Measurements from ENCODE around the gene RAD51.

Gene RAD51

GRCh38 chr15:40773496-40773895 lies 78.5 kb downstream of the RAD51 start:
- Histone ChIP-seq H2AFZ (ENCODE audit: low read depth, low read length) (no peak overlapping the region), H3K4me2 (ENCODE audit: insufficient read depth, low read length) (no peak overlapping the region), H3K27ac (ENCODE audit: low read length) (no peak overlapping the region), H3K79me2 (ENCODE audit: insufficient read depth, low read length) (no peaks in the 10 kb centered on the region), H3K36me3 (ENCODE audit: insufficient read depth, low read length) (peaks cover 58% of the 10 kb centered on the region), H3K4me3 (ENCODE audit: low read depth in 1 of 2, low read length in 2 of 2) (no peak overlapping the region), H3K27me3 (ENCODE audit: insufficient read depth, low read length, poor library complexity) (no peaks in the 10 kb centered on the region), H3K9ac (ENCODE audit: low read depth, low read length) (no peak overlapping the region), H4K20me1 (ENCODE audit: insufficient read depth, low read length) (peaks cover 8% of the 10 kb centered on the region), H3K9me3 (ENCODE audit: insufficient read depth, low read length, severe bottlenecking) (no peaks in the 10 kb centered on the region), H3K4me1 (ENCODE audit: insufficient read depth, low read length) (peaks cover 29% of the 10 kb centered on the region)
- no peak for ATAC-seq (ENCODE audit: insufficient read depth, low read depth)
- TF ChIP-seq EZH2 (IDR thresholded peaks at IDR 0.05; ENCODE audit: borderline replicate concordance, low read depth, low read length, severe bottlenecking) = no peak
- TF ChIP-seq, protein P1, sequence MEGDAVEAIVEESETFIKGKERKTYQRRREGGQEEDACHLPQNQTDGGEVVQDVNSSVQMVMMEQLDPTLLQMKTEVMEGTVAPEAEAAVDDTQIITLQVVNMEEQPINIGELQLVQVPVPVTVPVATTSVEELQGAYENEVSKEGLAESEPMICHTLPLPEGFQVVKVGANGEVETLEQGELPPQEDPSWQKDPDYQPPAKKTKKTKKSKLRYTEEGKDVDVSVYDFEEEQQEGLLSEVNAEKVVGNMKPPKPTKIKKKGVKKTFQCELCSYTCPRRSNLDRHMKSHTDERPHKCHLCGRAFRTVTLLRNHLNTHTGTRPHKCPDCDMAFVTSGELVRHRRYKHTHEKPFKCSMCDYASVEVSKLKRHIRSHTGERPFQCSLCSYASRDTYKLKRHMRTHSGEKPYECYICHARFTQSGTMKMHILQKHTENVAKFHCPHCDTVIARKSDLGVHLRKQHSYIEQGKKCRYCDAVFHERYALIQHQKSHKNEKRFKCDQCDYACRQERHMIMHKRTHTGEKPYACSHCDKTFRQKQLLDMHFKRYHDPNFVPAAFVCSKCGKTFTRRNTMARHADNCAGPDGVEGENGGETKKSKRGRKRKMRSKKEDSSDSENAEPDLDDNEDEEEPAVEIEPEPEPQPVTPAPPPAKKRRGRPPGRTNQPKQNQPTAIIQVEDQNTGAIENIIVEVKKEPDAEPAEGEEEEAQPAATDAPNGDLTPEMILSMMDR (IDR thresholded peaks at IDR 0.05; ENCODE audit: borderline replicate concordance, extremely low read depth, low read length, poor library complexity, severe bottlenecking) = no peak
- DNase-seq = no peak

- H3K79me2 ChIP-seq (ENCODE audit: insufficient read depth, low read length) = no peaks in the 10 kb centered on the region
- no peak overlapping the region for H3K27ac ChIP-seq (ENCODE audit: low read length)
- H3K4me1 ChIP-seq (ENCODE audit: insufficient read depth, low read length) = peaks cover 25% of the 10 kb centered on the region
- no peaks in the 10 kb centered on the region for H3K27me3 ChIP-seq (ENCODE audit: insufficient read depth, low read length, poor library complexity)
- ATAC-seq (ENCODE audit: insufficient read depth, low read depth) (no peak), DNase-seq (no peak)
- no peak for TF ChIP-seq EZH2 (IDR thresholded peaks at IDR 0.05; ENCODE audit: borderline replicate concordance, low read depth, low read length, severe bottlenecking)
- TF ChIP-seq, protein P1 (IDR thresholded peaks at IDR 0.05; ENCODE audit: borderline replicate concordance, extremely low read depth, low read length, poor library complexity, severe bottlenecking) = no peak
- no peaks in the 10 kb centered on the region for H3K9me3 ChIP-seq (ENCODE audit: insufficient read depth, low read length, severe bottlenecking)
- H4K20me1 ChIP-seq (ENCODE audit: insufficient read depth, low read length) = peaks cover 8% of the 10 kb centered on the region
- peaks cover 60% of the 10 kb centered on the region for H3K36me3 ChIP-seq (ENCODE audit: insufficient read depth, low read length)
- H3K4me3 ChIP-seq (ENCODE audit: low read depth in 1 of 2, low read length in 2 of 2) = no peak overlapping the region
- H3K9ac ChIP-seq (ENCODE audit: low read depth, low read length) = no peak overlapping the region
- no peak overlapping the region for H3K4me2 ChIP-seq (ENCODE audit: insufficient read depth, low read length)
- H2AFZ ChIP-seq (ENCODE audit: low read depth, low read length) = no peak overlapping the region
These were observed 78.9 kb downstream of the RAD51 start for GRCh38 chr15:40773902-40774301.

- no peaks in the 10 kb centered on the region for H3K9me3 ChIP-seq (ENCODE audit: insufficient read depth, low read length, severe bottlenecking)
- peaks cover 2% of the 10 kb centered on the region; the same call in 1 of the 2 replicates for H3K79me2 ChIP-seq (ENCODE audit: insufficient read depth, low read length)
- peaks cover 71% of the 10 kb centered on the region for H3K36me3 ChIP-seq (ENCODE audit: insufficient read depth, low read length)
- no peak for ATAC-seq (ENCODE audit: insufficient read depth, low read depth)
- H3K9ac ChIP-seq (ENCODE audit: low read depth, low read length) = no peak overlapping the region
- H4K20me1 ChIP-seq (ENCODE audit: insufficient read depth, low read length) = peaks cover 11% of the 10 kb centered on the region
- H2AFZ ChIP-seq (ENCODE audit: low read depth, low read length) = no peak overlapping the region
- no peak overlapping the region for H3K27ac ChIP-seq (ENCODE audit: low read length)
- TF ChIP-seq, protein P1 (IDR thresholded peaks at IDR 0.05; ENCODE audit: borderline replicate concordance, extremely low read depth, low read length, poor library complexity, severe bottlenecking) = no peak
- no peak for TF ChIP-seq EZH2 (IDR thresholded peaks at IDR 0.05; ENCODE audit: borderline replicate concordance, low read depth, low read length, severe bottlenecking)
- no peak for DNase-seq
- H3K4me3 ChIP-seq (ENCODE audit: low read depth in 1 of 2, low read length in 2 of 2) = no peak overlapping the region
- no peaks in the 10 kb centered on the region for H3K27me3 ChIP-seq (ENCODE audit: insufficient read depth, low read length, poor library complexity)
- H3K4me1 ChIP-seq (ENCODE audit: insufficient read depth, low read length) = peaks cover 14% of the 10 kb centered on the region
- no peak overlapping the region for H3K4me2 ChIP-seq (ENCODE audit: insufficient read depth, low read length)
These were observed 80.0 kb downstream of the RAD51 start for GRCh38 chr15:40775007-40775406.
